NCI-H1417 treated with DMSO at 0.1 percent for 48 hours (cell line): ENCODE data around the gene PRKAG2.

Experiments used
- DNase-seq: peaks from one replicate; lab custom pipeline; 2025; lab: John Stamatoyannopoulos, UW

Gene PRKAG2

GRCh38 chr7:151726652-151727578, 150.0 kb downstream of the PRKAG2 start:
- no peak for DNase-seq

- DNase-seq: peak; percentile 50
These were observed 150.9 kb downstream of the PRKAG2 start for GRCh38 chr7:151725844-151726651.

- DNase-seq: no peak
These were observed 151.9 kb downstream of the PRKAG2 start for GRCh38 chr7:151724920-151725584.

GRCh38 chr7:151724250-151724915, 152.5 kb downstream of the PRKAG2 start:
- no peak for DNase-seq

GRCh38 chr7:151723321-151723720, 153.6 kb downstream of the PRKAG2 start:
- no peak for DNase-seq

- no peak for DNase-seq
These were observed 154.4 kb downstream of the PRKAG2 start for GRCh38 chr7:151722533-151722932.

- DNase-seq: no peak
These were observed 155.2 kb downstream of the PRKAG2 start for GRCh38 chr7:151721694-151722093.

GRCh38 chr7:151721236-151721635, 155.7 kb downstream of the PRKAG2 start:
- DNase-seq: no peak

GRCh38 chr7:151720280-151720679, 156.6 kb downstream of the PRKAG2 start:
- DNase-seq: no peak

- DNase-seq: no peak
These were observed 157.0 kb downstream of the PRKAG2 start for GRCh38 chr7:151719897-151720242.

- DNase-seq: no peak
These were observed 157.7 kb downstream of the PRKAG2 start for GRCh38 chr7:151719031-151719896.

- no peak for DNase-seq
These were observed 159.0 kb downstream of the PRKAG2 start for GRCh38 chr7:151717918-151718317.

- DNase-seq: no peak
These were observed 159.5 kb downstream of the PRKAG2 start for GRCh38 chr7:151717415-151717814.

GRCh38 chr7:151716323-151716722, 160.6 kb downstream of the PRKAG2 start:
- DNase-seq: no peak

- no peak for DNase-seq
These were observed 161.1 kb downstream of the PRKAG2 start for GRCh38 chr7:151715666-151716315.

GRCh38 chr7:151714201-151714600, 162.7 kb downstream of the PRKAG2 start:
- no peak for DNase-seq

- no peak for DNase-seq
These were observed 164.1 kb downstream of the PRKAG2 start for GRCh38 chr7:151712810-151713125.

GRCh38 chr7:151711906-151712809, 164.8 kb downstream of the PRKAG2 start:
- DNase-seq: no peak

- no peak for DNase-seq
These were observed 165.5 kb downstream of the PRKAG2 start for GRCh38 chr7:151711435-151711872.
